GM18861 (cell line): ENCODE data around the gene TUBG2.
"Not testable (repeated sequence)": the region's sequence is repeated elsewhere in the genome, so short reads cannot be mapped to it uniquely, and the experiment has no call there.

Experiments used
- ATAC-seq: cut with Tn5 transposase; IDR thresholded peaks from one replicate; pipeline ENCODE4 v1.9.1; 2021; ENCODE audit not compliant: unreplicated experiment

Gene TUBG2

GRCh38 chr17:42659079-42659931 is at the start of gene TUBG2:
TSS of gene TUBG2 (plus strand) at chr17:42659284. CDS start at chr17:42659504, 220 bp downstream.
- ATAC-seq, result no peak

GRCh38 chr17:42609814-42610801 is 49.0 kb upstream of the TUBG2 start:
- ATAC-seq, result not testable (repeated sequence)

- ATAC-seq, result no peak
Measured at GRCh38 chr17:42612013-42612412, 47.1 kb upstream of the TUBG2 start.

- ATAC-seq, result no peak
Measured at GRCh38 chr17:42613699-42614295, 45.3 kb upstream of the TUBG2 start.

- peak; percentile 8 for ATAC-seq
Measured at GRCh38 chr17:42617956-42618431, 41.1 kb upstream of the TUBG2 start.

GRCh38 chr17:42618442-42619150 is 40.5 kb upstream of the TUBG2 start:
- ATAC-seq, result peak; percentile 66

GRCh38 chr17:42621987-42622386 is 37.1 kb upstream of the TUBG2 start:
- ATAC-seq, result not testable (repeated sequence)

GRCh38 chr17:42623271-42623670 is 35.8 kb upstream of the TUBG2 start:
- ATAC-seq, result no peak

- no peak for ATAC-seq
Measured at GRCh38 chr17:42623732-42624596, 35.1 kb upstream of the TUBG2 start.

GRCh38 chr17:42627032-42627764 is 31.9 kb upstream of the TUBG2 start:
- not testable (repeated sequence) for ATAC-seq

GRCh38 chr17:42629411-42630009 is 29.6 kb upstream of the TUBG2 start:
- no peak for ATAC-seq

- ATAC-seq, result no peak
Measured at GRCh38 chr17:42632949-42633444, 26.1 kb upstream of the TUBG2 start.

GRCh38 chr17:42639525-42640113 is 19.5 kb upstream of the TUBG2 start:
- no peak for ATAC-seq

- no peak for ATAC-seq
Measured at GRCh38 chr17:42640121-42640520, 19.0 kb upstream of the TUBG2 start.

- ATAC-seq, result no peak
Measured at GRCh38 chr17:42642336-42642735, 16.7 kb upstream of the TUBG2 start.

GRCh38 chr17:42647778-42648177 is 11.3 kb upstream of the TUBG2 start:
- no peak for ATAC-seq

- ATAC-seq, result no peak
Measured at GRCh38 chr17:42651392-42651791, 7.7 kb upstream of the TUBG2 start.
